HepG2 (cell line): Measurements from ENCODE around the gene PRKD2. TPM values are rescaled to one million over a fixed set of nuclear protein-coding genes. Genes with fewer than 3 reads are reported as not detected.

Source experiments
- ASH2L ChIP-seq: fragments of 300-600, 200-600 bp; sonication (generic); IDR thresholded peaks from 2 replicates; pipeline ENCODE4 v1.7.0; 2017; ENCODE audit warnings: low read depth, mild to moderate bottlenecking, moderate library complexity, mixed read lengths, low read length; ENCODE audit not compliant: insufficient read length
- ATF7 ChIP-seq, 2 experiments: fragments of 450-650 bp in 1 of 2; sonication (generic) in 1 of 2; formaldehyde crosslinking in 1 of 2; IDR thresholded peaks; 2 replicates each; pipeline versions ENCODE4 v1.4.0 to v1.6.1; 2016 to 2020; ENCODE audit warnings: antibody characterized with exemption in 1 of 2, mild to moderate bottlenecking in 1 of 2, missing genetic modification reagents in 1 of 2
- CC2D1A ChIP-seq: sonication (generic); formaldehyde crosslinking; IDR thresholded peaks from 2 replicates; pipeline ENCODE4 v1.8.1; 2023; ENCODE audit warnings: mild to moderate bottlenecking, missing genetic modification reagents
- HOXA3 ChIP-seq: sonication (generic); formaldehyde crosslinking; IDR thresholded peaks from 2 replicates; pipeline ENCODE4 v1.5.0; 2020; ENCODE audit warnings: missing genetic modification reagents
- MXI1 ChIP-seq: IDR thresholded peaks from 3 replicates; pipeline ENCODE4 v1.6.1; 2012; ENCODE audit warnings: low read depth, low read length, inconsistent platforms, borderline replicate concordance
- NRL ChIP-seq: sonication (generic); formaldehyde crosslinking; IDR thresholded peaks from 2 replicates; pipeline ENCODE4 v1.5.0; 2020; ENCODE audit warnings: missing genetic modification reagents, mild to moderate bottlenecking, moderate library complexity, borderline replicate concordance
- RARA ChIP-seq: IDR thresholded peaks from 2 replicates; pipeline ENCODE4 v1.6.1; 2016; ENCODE audit warnings: missing genetic modification reagents, missing compliant biosample characterization
- RBM22 ChIP-seq: fragments of 200-400 bp; formaldehyde crosslinking; optimal IDR thresholded peaks from 2 replicates; pipeline ENCODE3; 2017; ENCODE audit warnings: mild to moderate bottlenecking, low read length, moderate library complexity
- ZFP1 ChIP-seq: IDR thresholded peaks from 2 replicates; pipeline ENCODE4 v1.6.1; 2016
- ZNF264 ChIP-seq: sonication (generic); formaldehyde crosslinking; IDR thresholded peaks from 2 replicates; pipeline ENCODE4 v1.4.0; 2020; ENCODE audit warnings: missing genetic modification reagents
- ZNF546 ChIP-seq: sonication (generic); formaldehyde crosslinking; conservative IDR thresholded peaks from 2 replicates; pipeline ENCODE4 v1.8.1; 2023; ENCODE audit warnings: mild to moderate bottlenecking, missing genetic modification reagents
- ZNF629 ChIP-seq: sonication (generic); formaldehyde crosslinking; conservative IDR thresholded peaks from 2 replicates; pipeline ENCODE4 v1.5.0; 2020; ENCODE audit warnings: missing genetic modification reagents
- ZNF674 ChIP-seq: sonication (generic); formaldehyde crosslinking; IDR thresholded peaks from 2 replicates; pipeline ENCODE4 v1.5.0; 2020; ENCODE audit warnings: low read depth, mild to moderate bottlenecking, missing genetic modification reagents
- ZNF766 ChIP-seq: sonication (generic); formaldehyde crosslinking; IDR thresholded peaks from 2 replicates; pipeline ENCODE4 v1.5.0; 2020; ENCODE audit warnings: missing genetic modification reagents, borderline replicate concordance
- ZSCAN30 ChIP-seq: sonication (generic); formaldehyde crosslinking; IDR thresholded peaks from 2 replicates; pipeline ENCODE4 v1.5.0; 2020; ENCODE audit warnings: mild to moderate bottlenecking, missing genetic modification reagents
- polyA plus RNA-seq, 8 experiments: library from polyadenylated mRNA; depleted of rRNA in 3 of 8; stranded (reverse) in 7 of 8; unstranded in 1 of 8; fragments of >200 nt; fragmentation: Illumina TruSeq in 4 of 8; extraction: Trizol in 4 of 8; gene quantifications; 2 replicates each; pipeline versions ENCODE4 v1.2.1 to v1.2.3, GENCODE V29; 2011 to 2016; ENCODE audit warnings: low read depth in 4 of 8, missing spikeins in 1 of 8, mixed read lengths in 1 of 8; ENCODE audit not compliant: insufficient read depth in 1 of 8
- total RNA-seq, 5 experiments: library from RNA; depleted of rRNA; stranded (reverse); fragments of >200 nt; fragmentation: Illumina TruSeq; extraction: Trizol; gene quantifications; 2 replicates each; pipeline ENCODE4 v1.2.3, GENCODE V29; 2016; ENCODE audit warnings: low read depth in 1 of 5
- TF ChIP-seq, protein P1 (sequence below): IDR thresholded peaks from 2 replicates; pipeline ENCODE4 v1.6.1; 2016; ENCODE audit warnings: missing biosample characterization, missing genetic modification reagents, low read depth
- TF ChIP-seq, protein P2 (sequence below): sonication (generic); formaldehyde crosslinking; IDR thresholded peaks from 2 replicates; pipeline ENCODE4 v1.5.0; 2020; ENCODE audit warnings: missing genetic modification reagents
- TF ChIP-seq, protein P3 (sequence below): sonication (generic); formaldehyde crosslinking; IDR thresholded peaks from 2 replicates; pipeline ENCODE4 v1.5.0; 2020; ENCODE audit warnings: mild to moderate bottlenecking, missing genetic modification reagents
- TF ChIP-seq, protein P4 (sequence below), 2 experiments: sonication (generic) in 1 of 2; formaldehyde crosslinking in 1 of 2; IDR thresholded peaks; 2 replicates each; pipeline versions ENCODE4 v1.4.0 to v1.6.1; 2016 to 2020; ENCODE audit warnings: borderline replicate concordance in 1 of 2, low read depth in 1 of 2, mild to moderate bottlenecking in 1 of 2, missing genetic modification reagents in 1 of 2

The PRKD2 gene
- total and polyA plus RNA-seq, 2 of the 13 experiments (the other 11 are each of a cell fraction or from before 2014, with no cell fraction given) = 6.7 to 7.3 TPM

DNA sequence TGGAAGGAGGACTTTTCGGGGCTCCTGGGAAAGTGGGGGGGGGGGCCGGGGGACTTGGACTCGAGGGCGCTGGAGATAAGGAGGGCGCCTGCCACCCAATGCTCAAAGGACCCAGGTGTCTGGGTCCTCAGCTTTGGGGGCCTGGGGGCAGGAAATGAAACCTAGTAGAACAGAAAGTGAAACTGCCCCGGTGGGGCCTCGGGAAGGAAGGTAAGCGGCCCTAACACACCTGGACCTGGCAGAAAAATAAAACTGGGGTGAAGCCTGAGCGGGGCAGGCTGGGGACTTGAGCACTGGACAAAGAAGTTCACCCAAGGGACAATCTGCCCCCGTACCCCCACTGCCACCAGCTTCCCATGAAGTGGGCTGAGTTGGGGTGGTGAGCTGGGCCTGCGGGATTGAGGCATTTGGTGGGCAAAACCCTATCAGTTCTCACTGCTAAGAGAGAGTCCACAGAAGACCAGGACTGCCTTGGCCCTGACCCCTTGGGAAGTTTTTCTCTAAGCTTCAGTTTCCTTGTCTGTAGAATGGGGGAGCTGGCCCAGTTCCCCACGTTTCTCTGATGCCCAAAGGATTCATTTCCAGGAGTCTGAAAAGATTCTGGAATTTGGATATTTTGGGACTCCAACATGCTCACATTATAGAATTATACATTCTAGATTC lies 2.3 kb downstream of the PRKD2 start (continued):
- TF ChIP-seq ATF7 (IDR thresholded peaks at IDR 0.05) = no peak
- TF ChIP-seq ATF7 (CRISPR knock-in tag; IDR thresholded peaks at IDR 0.05) = no peak
- TF ChIP-seq RARA = no peak
- peak; percentile 48; the same call in 1 of the 2 replicates for TF ChIP-seq ZNF629 (CRISPR knock-in tag)
- TF ChIP-seq ZNF546 = no peak
- TF ChIP-seq NRL (CRISPR knock-in tag) = no peak
- TF ChIP-seq, protein P1, sequence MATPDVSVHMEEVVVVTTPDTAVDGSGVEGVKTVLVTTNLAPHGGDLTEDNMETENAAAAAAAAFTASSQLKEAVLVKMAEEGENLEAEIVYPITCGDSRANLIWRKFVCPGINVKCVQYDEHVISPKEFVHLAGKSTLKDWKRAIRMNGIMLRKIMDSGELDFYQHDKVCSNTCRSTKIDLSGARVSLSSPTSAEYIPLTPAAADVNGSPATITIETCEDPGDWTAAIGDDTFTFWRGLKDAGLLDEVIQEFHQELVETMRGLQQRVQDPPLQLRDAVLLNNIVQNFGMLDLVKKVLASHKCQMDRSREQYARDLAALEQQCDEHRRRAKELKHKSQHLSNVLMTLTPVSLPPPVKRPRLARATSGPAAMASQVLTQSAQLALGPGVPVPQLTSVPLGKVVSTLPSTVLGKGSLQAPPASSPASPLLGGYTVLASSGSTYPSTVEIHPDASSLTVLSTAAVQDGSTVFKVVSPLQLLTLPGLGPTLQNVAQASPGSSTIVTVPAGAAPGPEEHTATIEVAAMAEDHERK (CRISPR knock-in tag) = no peak
- no peak for TF ChIP-seq MXI1
- TF ChIP-seq ZNF674 (CRISPR knock-in tag) = no peak
- TF ChIP-seq, protein P2, sequence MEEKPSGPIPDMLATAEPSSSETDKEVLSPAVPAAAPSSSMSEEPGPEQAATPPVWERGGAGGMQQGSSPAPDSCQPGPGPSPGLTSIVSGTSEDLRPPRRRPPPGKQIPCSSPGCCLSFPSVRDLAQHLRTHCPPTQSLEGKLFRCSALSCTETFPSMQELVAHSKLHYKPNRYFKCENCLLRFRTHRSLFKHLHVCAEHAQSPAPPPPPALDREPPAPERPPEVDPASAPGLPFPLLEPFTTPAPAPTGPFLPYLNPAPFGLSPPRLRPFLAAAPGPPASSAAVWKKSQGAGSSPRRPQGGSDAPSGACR (CRISPR knock-in tag) = no peak
- TF ChIP-seq, protein P3, sequence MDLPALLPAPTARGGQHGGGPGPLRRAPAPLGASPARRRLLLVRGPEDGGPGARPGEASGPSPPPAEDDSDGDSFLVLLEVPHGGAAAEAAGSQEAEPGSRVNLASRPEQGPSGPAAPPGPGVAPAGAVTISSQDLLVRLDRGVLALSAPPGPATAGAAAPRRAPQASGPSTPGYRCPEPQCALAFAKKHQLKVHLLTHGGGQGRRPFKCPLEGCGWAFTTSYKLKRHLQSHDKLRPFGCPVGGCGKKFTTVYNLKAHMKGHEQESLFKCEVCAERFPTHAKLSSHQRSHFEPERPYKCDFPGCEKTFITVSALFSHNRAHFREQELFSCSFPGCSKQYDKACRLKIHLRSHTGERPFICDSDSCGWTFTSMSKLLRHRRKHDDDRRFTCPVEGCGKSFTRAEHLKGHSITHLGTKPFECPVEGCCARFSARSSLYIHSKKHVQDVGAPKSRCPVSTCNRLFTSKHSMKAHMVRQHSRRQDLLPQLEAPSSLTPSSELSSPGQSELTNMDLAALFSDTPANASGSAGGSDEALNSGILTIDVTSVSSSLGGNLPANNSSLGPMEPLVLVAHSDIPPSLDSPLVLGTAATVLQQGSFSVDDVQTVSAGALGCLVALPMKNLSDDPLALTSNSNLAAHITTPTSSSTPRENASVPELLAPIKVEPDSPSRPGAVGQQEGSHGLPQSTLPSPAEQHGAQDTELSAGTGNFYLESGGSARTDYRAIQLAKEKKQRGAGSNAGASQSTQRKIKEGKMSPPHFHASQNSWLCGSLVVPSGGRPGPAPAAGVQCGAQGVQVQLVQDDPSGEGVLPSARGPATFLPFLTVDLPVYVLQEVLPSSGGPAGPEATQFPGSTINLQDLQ = no peak
- TF ChIP-seq RBM22 = no peak
- TF ChIP-seq ZNF264 (CRISPR knock-in tag) = peak; percentile 75
- TF ChIP-seq, protein P4, sequence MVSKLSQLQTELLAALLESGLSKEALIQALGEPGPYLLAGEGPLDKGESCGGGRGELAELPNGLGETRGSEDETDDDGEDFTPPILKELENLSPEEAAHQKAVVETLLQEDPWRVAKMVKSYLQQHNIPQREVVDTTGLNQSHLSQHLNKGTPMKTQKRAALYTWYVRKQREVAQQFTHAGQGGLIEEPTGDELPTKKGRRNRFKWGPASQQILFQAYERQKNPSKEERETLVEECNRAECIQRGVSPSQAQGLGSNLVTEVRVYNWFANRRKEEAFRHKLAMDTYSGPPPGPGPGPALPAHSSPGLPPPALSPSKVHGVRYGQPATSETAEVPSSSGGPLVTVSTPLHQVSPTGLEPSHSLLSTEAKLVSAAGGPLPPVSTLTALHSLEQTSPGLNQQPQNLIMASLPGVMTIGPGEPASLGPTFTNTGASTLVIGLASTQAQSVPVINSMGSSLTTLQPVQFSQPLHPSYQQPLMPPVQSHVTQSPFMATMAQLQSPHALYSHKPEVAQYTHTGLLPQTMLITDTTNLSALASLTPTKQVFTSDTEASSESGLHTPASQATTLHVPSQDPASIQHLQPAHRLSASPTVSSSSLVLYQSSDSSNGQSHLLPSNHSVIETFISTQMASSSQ (IDR thresholded peaks at IDR 0.05; ENCODE audit: low read depth) = no peak
- TF ChIP-seq, protein P4 (CRISPR knock-in tag; IDR thresholded peaks at IDR 0.05; ENCODE audit: borderline replicate concordance) = no peak
- no peak for TF ChIP-seq CC2D1A
- TF ChIP-seq ASH2L = peak; percentile 65
- TF ChIP-seq ZFP1 (CRISPR knock-in tag) = no peak
- TF ChIP-seq ZNF766 (CRISPR knock-in tag) = no peak
- no peak for TF ChIP-seq ZSCAN30 (CRISPR knock-in tag)
- TF ChIP-seq HOXA3 (CRISPR knock-in tag) = 0 out of 2 replicates have a peak, but pooled peaks have one; percentile 10
